K562 (cell line): ENCODE measurements around the gene HELZ. TPM values are rescaled to one million over a fixed set of nuclear protein-coding genes. Genes with fewer than 3 reads are reported as not detected.

ENCODE experiments used
- ATAC-seq: fragments of 200-7000 bp; cut with Tn5 transposase; 3 replicates; pipeline ENCODE4 v1.9.1; 2020; ENCODE audit warnings: moderate library complexity
- BruUV-seq: library from RNA; stranded (reverse); fragments of 400-500 nt; replicated peaks from 2 replicates; lab custom pipeline; 2021; lab: Mats Ljungman, UMichigan
- CTCF ChIA-PET: fragments of 300-600 bp; formaldehyde crosslinking; extraction: SDS; loops from one replicate; lab custom pipeline; 2021; ENCODE audit warnings: low intra/inter-chr PET ratio; lab: Yijun Ruan, JAX
- POLR2A ChIA-PET: fragments of 300-600, 350-650 bp; sonication (Branson Sonifier 250); formaldehyde crosslinking; extraction: SDS; loops from one replicate; lab custom pipeline; 2021; ENCODE audit warnings: antibody characterized with exemption, inconsistent platforms; lab: Yijun Ruan, JAX
- DNase-seq, 4 experiments: peaks; one replicate each; pipeline versions ENCODE4 v3.0.0 to v3.0.0-alpha.2; 2011 to 2018; ENCODE audit warnings: low spot score in 3 of 4, mixed read lengths in 3 of 4; ENCODE audit errors: extremely low read depth in 1 of 4
- FAIRE-seq: peaks from 2 replicates; lab custom pipeline; 2011; peaks lifted over from hg19 to GRCh38; lab: Jason Lieb, UNC
- H2AFZ ChIP-seq: 2 replicates; pipeline ENCODE4 v1.6.0; 2011; ENCODE audit warnings: low read depth, low read length, control low read depth, inconsistent platforms
- H3K27ac ChIP-seq: fragments of 200-600 bp; 3 replicates; pipeline ENCODE4 v1.8.0; 2011; ENCODE audit warnings: low read depth, mild to moderate bottlenecking, control low read depth, inconsistent platforms, low read length, moderate library complexity, mixed read lengths; ENCODE audit errors: extremely low read depth
- H3K27me3 ChIP-seq, 2 experiments: fragments of 300-600 bp in 1 of 2; 2 replicates in 1 of 2; 3 replicates in 1 of 2; pipeline versions ENCODE4 v1.6.0 to v1.8.0; 2011; ENCODE audit warnings: inconsistent platforms in 2 of 2, low read length in 2 of 2, mild to moderate bottlenecking in 1 of 2, mixed read lengths in 1 of 2, moderate library complexity in 1 of 2; ENCODE audit not compliant: control insufficient read depth in 2 of 2, insufficient read depth in 2 of 2
- H3K36me3 ChIP-seq: fragments of 300-600 bp; 3 replicates; pipeline ENCODE4 v1.8.0; 2011; ENCODE audit warnings: mild to moderate bottlenecking, low read length, inconsistent platforms; ENCODE audit not compliant: control insufficient read depth, insufficient read depth
- H3K4me1 ChIP-seq, 2 experiments: fragments of 200-600 bp in 1 of 2; replicated peaks in 1 of 2; 2 replicates in 1 of 2; 3 replicates in 1 of 2; pipeline versions ENCODE4 v1.5.1 to v1.8.0; 2011; ENCODE audit warnings: inconsistent platforms in 2 of 2, low read length in 2 of 2, mild to moderate bottlenecking in 1 of 2, mixed read lengths in 1 of 2, moderate library complexity in 1 of 2; ENCODE audit not compliant: control insufficient read depth in 2 of 2, insufficient read depth in 2 of 2
- H3K4me2 ChIP-seq: 2 replicates; pipeline ENCODE4 v1.6.1; 2011; ENCODE audit warnings: low read length, control low read depth, inconsistent platforms, mixed read lengths; ENCODE audit not compliant: insufficient read depth
- H3K4me3 ChIP-seq: fragments of 200-600 bp; sonication (generic), shearing (Covaris generic); 2 replicates; pipeline ENCODE4 v1.5.1; 2016; ENCODE audit warnings: control low read depth, inconsistent platforms
- H3K79me2 ChIP-seq: fragments of 200-600 bp; 3 replicates; pipeline ENCODE4 v1.8.0; 2011; ENCODE audit warnings: low read length, inconsistent platforms; ENCODE audit not compliant: control insufficient read depth, insufficient read depth
- H3K9ac ChIP-seq, 2 experiments: 2 replicates each; pipeline versions ENCODE4 v1.6.0 to v1.6.1; 2011; ENCODE audit warnings: low read depth in 2 of 2, low read length in 2 of 2, control low read depth in 1 of 2, inconsistent platforms in 1 of 2, mild to moderate bottlenecking in 1 of 2, mixed read lengths in 1 of 2; ENCODE audit not compliant: insufficient read depth in 1 of 2
- H3K9me1 ChIP-seq: one replicate; pipeline ENCODE4 v1.6.0; 2011; ENCODE audit warnings: inconsistent platforms, mild to moderate bottlenecking, low read length, moderate library complexity; ENCODE audit not compliant: control insufficient read depth, insufficient read depth
- H3K9me3 ChIP-seq: replicated peaks from 2 replicates; pipeline ENCODE4 v1.5.1; 2011; ENCODE audit warnings: low read depth, low read length, inconsistent platforms; ENCODE audit not compliant: control insufficient read depth, insufficient read depth
- H4K20me1 ChIP-seq: replicated peaks from 2 replicates; pipeline ENCODE4 v1.6.1; 2011; ENCODE audit warnings: low read length, inconsistent platforms, mixed read lengths; ENCODE audit not compliant: control insufficient read depth, insufficient read depth
- HIVEP1 ChIP-seq: fragments of 250-450 bp; sonication (Bioruptor Pico); IDR thresholded peaks from 2 replicates; pipeline ENCODE4 v1.4.0; 2020; ENCODE audit warnings: mild to moderate bottlenecking
- NRF1 ChIP-seq, 2 experiments: fragments of 450-650 bp; IDR thresholded peaks in 1 of 2; conservative IDR thresholded peaks in 1 of 2; 2 replicates each; pipeline ENCODE4 v1.6.1; 2014; ENCODE audit warnings: mild to moderate bottlenecking in 2 of 2
- YY1 ChIP-seq, 3 experiments: IDR thresholded peaks; 2 replicates each; pipeline ENCODE4 v1.6.1; 2011; ENCODE audit warnings: low read length in 2 of 3, mild to moderate bottlenecking in 2 of 3, moderate library complexity in 2 of 3, borderline replicate concordance in 1 of 3, control low read depth in 1 of 3, low read depth in 1 of 3; ENCODE audit not compliant: insufficient read depth in 3 of 3, insufficient replicate concordance in 2 of 3, control insufficient read depth in 1 of 3, insufficient read length in 1 of 3; ENCODE audit errors: extremely low read depth in 1 of 3
- WGBS: fragments of 100-300 bp; shearing (Covaris generic); methylation state at CpG from one replicate; pipeline ENCODE4 v1.1.6; 2016; ENCODE audit warnings: low coverage, mixed read lengths; ENCODE audit not compliant: insufficient coverage; ENCODE audit errors: missing lambda C conversion rate; 5-methylcytosine and 5-hydroxymethylcytosine counted together
- in situ Hi-C: fragments of 300-500 bp; cut with MboI; formaldehyde crosslinking; loops from 4 replicates; pipeline ENCODE4 v1.15.0; 2018; ENCODE audit warnings: inconsistent platforms, mixed read lengths
- intact Hi-C: fragments of 100-400 bp; cut with micrococcal nuclease; formaldehyde crosslinking; loops from 2 replicates; pipeline ENCODE4 v1.14.2; 2022
- polyA plus RNA-seq, 8 experiments: library from polyadenylated mRNA; depleted of rRNA in 4 of 8; stranded (reverse) in 5 of 8; unstranded in 3 of 8; fragments of >200 nt; fragmentation: Nextera tagmentation in 2 of 8; fragmentation: Illumina TruSeq in 1 of 8; extraction: Ambion mirVana in 2 of 8; extraction: Trizol in 1 of 8; gene quantifications; 2 replicates each; pipeline versions ENCODE4 v1.2.1 to v1.2.3, GENCODE V29; 2011 to 2014; ENCODE audit warnings: inconsistent platforms in 1 of 8, missing spikeins in 1 of 8
- total RNA-seq, 7 experiments: library from RNA; depleted of rRNA in 6 of 7; stranded (reverse); fragments of >200 nt in 6 of 7; fragmentation: Illumina TruSeq in 2 of 7; extraction: Trizol in 2 of 7; gene quantifications; 2 replicates each; pipeline versions ENCODE4 v1.2.1 to v1.2.3, GENCODE V29; 2011 to 2021; ENCODE audit warnings: low replicate concordance in 1 of 7

HELZ gene
- total and polyA plus RNA-seq, 9 of the 15 experiments (the other 6 are each of a cell fraction or from before 2014, with no cell fraction given), result 5.2 to 39.8 (median 17.3) TPM

GRCh38 chr17:67043283-67043682 is 201.7 kb downstream of the HELZ start:
- Histone ChIP-seq H3K4me3 (no peak overlapping the region), H3K9me1 (no peaks in the 10 kb centered on the region), H3K4me2 (no peak overlapping the region), H4K20me1 (no peaks in the 10 kb centered on the region), H3K27ac (no peak overlapping the region), H3K9me3 (no peaks in the 10 kb centered on the region), H3K79me2 (no peaks in the 10 kb centered on the region), H3K27me3 (peaks cover 29 to 69% of the 10 kb centered on the region in 2 experiments), H3K4me1 (peaks cover 0 to 8% of the 10 kb centered on the region in 2 experiments; a peak in 2 of 5 replicates), H3K36me3 (no peaks in the 10 kb centered on the region), H2AFZ (no peak overlapping the region), H3K9ac (no peak overlapping the region)
- FAIRE-seq (no peak), ATAC-seq (no peak), DNase-seq (no peak)
- TF ChIP-seq HIVEP1, result no peak
- TF ChIP-seq NRF1 (conservative IDR thresholded peaks at IDR 0.05 in 1 of 2, IDR thresholded peaks at IDR 0.05 in 1 of 2), result peak in 1 of 2 experiments; percentile 29; a peak in 1 of 4 replicates
- no peak for TF ChIP-seq YY1 (IDR thresholded peaks at IDR 0.05; ENCODE audit: borderline replicate concordance in 1 of 3, control insufficient read depth in 1 of 3, extremely low read depth in 1 of 3, insufficient read depth in 3 of 3, insufficient read length in 1 of 3, insufficient replicate concordance in 2 of 3, low read depth in 1 of 3, low read length in 2 of 3)
- under 1% methylated on average over 10 of the region's 12 CpGs for WGBS
- intact Hi-C loops, result no loop called here
- BruUV-seq, result no TSS peak
- ChIA-PET CTCF (no interaction called here), POLR2A (interaction anchor here (0.7 to 1.0 kb wide), 2 partner anchors 33 to 1204 kb away, joined by 3 read pairs; no protein-coding TSS in a partner anchor)
- in situ Hi-C loops, result no loop called here
